DOHH2 (cell line): ENCODE results near the gene DNAJB4.

Source experiments
- EZH2phosphoT487 ChIP-seq: fragments of 200-600 bp; sonication (generic); IDR thresholded peaks from 2 replicates; pipeline ENCODE4 v1.6.1; 2017; ENCODE audit warnings: borderline replicate concordance, mild to moderate bottlenecking, antibody characterized with exemption, low read length, moderate library complexity, mixed read lengths
- TF ChIP-seq, protein P1 (sequence below): fragments of 200-600 bp; sonication (generic); IDR thresholded peaks from one replicate; pipeline ENCODE4 v1.5.1; 2014; ENCODE audit warnings: antibody characterized with exemption, mild to moderate bottlenecking, low read depth, low read length; ENCODE audit not compliant: poor library complexity, severe bottlenecking

DNA sequence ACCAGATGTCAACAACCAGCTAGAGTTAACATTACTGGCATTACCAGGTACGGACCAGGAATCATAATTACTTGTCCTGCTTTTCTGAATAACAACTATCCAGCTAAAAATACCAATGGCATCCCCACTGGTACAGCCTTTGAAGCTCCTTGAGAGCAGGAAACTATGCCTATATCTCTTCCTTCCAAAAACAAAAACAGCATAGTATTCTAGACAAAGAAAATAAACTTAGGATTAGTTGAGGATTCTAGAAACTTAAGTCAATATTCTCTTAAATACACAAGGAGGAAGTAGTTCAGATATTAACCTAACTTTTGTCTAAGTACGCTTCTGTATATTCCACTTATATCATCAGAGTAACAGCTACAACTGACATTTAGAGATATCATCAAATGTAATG is 28.8 kb upstream of the DNAJB4 start:
- TF ChIP-seq, protein P1, sequence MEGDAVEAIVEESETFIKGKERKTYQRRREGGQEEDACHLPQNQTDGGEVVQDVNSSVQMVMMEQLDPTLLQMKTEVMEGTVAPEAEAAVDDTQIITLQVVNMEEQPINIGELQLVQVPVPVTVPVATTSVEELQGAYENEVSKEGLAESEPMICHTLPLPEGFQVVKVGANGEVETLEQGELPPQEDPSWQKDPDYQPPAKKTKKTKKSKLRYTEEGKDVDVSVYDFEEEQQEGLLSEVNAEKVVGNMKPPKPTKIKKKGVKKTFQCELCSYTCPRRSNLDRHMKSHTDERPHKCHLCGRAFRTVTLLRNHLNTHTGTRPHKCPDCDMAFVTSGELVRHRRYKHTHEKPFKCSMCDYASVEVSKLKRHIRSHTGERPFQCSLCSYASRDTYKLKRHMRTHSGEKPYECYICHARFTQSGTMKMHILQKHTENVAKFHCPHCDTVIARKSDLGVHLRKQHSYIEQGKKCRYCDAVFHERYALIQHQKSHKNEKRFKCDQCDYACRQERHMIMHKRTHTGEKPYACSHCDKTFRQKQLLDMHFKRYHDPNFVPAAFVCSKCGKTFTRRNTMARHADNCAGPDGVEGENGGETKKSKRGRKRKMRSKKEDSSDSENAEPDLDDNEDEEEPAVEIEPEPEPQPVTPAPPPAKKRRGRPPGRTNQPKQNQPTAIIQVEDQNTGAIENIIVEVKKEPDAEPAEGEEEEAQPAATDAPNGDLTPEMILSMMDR: no peak
- TF ChIP-seq EZH2phosphoT487: no peak
